HFFc6 (cell line): ENCODE results near the gene TBC1D4. TPM values are rescaled to one million over a fixed set of nuclear protein-coding genes. Genes with fewer than 3 reads are reported as not detected.

ENCODE experiments used
- DNase-seq: peaks from one replicate; pipeline ENCODE4 v3.0.0-alpha.2; 2018
- H3K27ac Mint-ChIP-seq: 2 replicates; pipeline ENCODE4 v1.8.0; 2020; ENCODE audit warnings: mild to moderate bottlenecking, mixed read lengths
- H3K27me3 Mint-ChIP-seq: 2 replicates; pipeline ENCODE4 v1.8.0; 2021; ENCODE audit warnings: mild to moderate bottlenecking, moderate library complexity, mixed read lengths; ENCODE audit not compliant: insufficient read depth
- H3K36me3 Mint-ChIP-seq: 2 replicates; pipeline ENCODE4 v1.8.0; 2021; ENCODE audit warnings: low read depth, mixed read lengths
- H3K4me1 Mint-ChIP-seq: 2 replicates; pipeline ENCODE4 v1.8.0; 2020; ENCODE audit warnings: low read depth, mixed read lengths
- H3K4me3 Mint-ChIP-seq: 2 replicates; pipeline ENCODE4 v1.8.0; 2020; ENCODE audit warnings: mild to moderate bottlenecking, moderate library complexity, mixed read lengths
- H3K9me3 Mint-ChIP-seq: 2 replicates; pipeline ENCODE4 v1.8.0; 2020; ENCODE audit warnings: mild to moderate bottlenecking, mixed read lengths
- total RNA-seq, 6 experiments: library from RNA; stranded (reverse); fragmentation: NEBNext Ultra II Directional; extraction: Animal tissue kit (Norgen Biotek cat#: 25700); gene quantifications; 2 replicates in 1 of 6; 3 replicates in 5 of 6; pipeline ENCODE4 v1.2.3, GENCODE V29; 2021
- TF ChIP-seq, protein P1 (sequence below): fragments of 200-600 bp; sonication (generic); IDR thresholded peaks from 2 replicates; pipeline ENCODE4 v1.5.0; 2021; ENCODE audit warnings: antibody characterized with exemption, mild to moderate bottlenecking

Gene TBC1D4
- total RNA-seq, 6 experiments from 2014 or later, result 13.6 to 20.6 (median 16.6) TPM

DNA sequence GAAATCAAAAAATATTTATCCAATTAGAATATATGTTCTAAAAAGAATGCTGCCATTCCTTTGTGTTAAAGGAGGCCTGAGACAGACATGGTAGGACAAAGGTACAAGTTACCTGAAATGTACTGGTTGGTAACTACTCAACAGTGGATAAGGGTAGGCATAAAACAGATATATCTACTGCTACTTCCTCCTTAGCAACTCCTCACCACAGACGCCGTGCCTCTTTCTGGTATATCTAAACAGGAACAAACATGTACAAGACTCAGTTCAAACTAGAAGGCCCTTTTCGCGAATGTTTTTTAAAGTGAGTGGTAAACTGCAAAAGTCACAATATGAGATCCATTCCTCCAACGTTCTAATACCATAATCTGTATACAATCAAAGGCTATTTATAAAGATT is 86.9 kb downstream of the TBC1D4 start:
- TF ChIP-seq, protein P1, sequence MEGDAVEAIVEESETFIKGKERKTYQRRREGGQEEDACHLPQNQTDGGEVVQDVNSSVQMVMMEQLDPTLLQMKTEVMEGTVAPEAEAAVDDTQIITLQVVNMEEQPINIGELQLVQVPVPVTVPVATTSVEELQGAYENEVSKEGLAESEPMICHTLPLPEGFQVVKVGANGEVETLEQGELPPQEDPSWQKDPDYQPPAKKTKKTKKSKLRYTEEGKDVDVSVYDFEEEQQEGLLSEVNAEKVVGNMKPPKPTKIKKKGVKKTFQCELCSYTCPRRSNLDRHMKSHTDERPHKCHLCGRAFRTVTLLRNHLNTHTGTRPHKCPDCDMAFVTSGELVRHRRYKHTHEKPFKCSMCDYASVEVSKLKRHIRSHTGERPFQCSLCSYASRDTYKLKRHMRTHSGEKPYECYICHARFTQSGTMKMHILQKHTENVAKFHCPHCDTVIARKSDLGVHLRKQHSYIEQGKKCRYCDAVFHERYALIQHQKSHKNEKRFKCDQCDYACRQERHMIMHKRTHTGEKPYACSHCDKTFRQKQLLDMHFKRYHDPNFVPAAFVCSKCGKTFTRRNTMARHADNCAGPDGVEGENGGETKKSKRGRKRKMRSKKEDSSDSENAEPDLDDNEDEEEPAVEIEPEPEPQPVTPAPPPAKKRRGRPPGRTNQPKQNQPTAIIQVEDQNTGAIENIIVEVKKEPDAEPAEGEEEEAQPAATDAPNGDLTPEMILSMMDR, result no peak
- H3K27me3 Mint-ChIP-seq, result no peaks in the 10 kb centered on the region
- peaks cover 15% of the 10 kb centered on the region for H3K4me1 Mint-ChIP-seq
- H3K4me3 Mint-ChIP-seq, result no peak overlapping the region
- H3K36me3 Mint-ChIP-seq, result peaks cover 22% of the 10 kb centered on the region
- DNase-seq, result no peak
- peaks cover 23% of the 10 kb centered on the region for H3K9me3 Mint-ChIP-seq
- no peak overlapping the region for H3K27ac Mint-ChIP-seq

DNA sequence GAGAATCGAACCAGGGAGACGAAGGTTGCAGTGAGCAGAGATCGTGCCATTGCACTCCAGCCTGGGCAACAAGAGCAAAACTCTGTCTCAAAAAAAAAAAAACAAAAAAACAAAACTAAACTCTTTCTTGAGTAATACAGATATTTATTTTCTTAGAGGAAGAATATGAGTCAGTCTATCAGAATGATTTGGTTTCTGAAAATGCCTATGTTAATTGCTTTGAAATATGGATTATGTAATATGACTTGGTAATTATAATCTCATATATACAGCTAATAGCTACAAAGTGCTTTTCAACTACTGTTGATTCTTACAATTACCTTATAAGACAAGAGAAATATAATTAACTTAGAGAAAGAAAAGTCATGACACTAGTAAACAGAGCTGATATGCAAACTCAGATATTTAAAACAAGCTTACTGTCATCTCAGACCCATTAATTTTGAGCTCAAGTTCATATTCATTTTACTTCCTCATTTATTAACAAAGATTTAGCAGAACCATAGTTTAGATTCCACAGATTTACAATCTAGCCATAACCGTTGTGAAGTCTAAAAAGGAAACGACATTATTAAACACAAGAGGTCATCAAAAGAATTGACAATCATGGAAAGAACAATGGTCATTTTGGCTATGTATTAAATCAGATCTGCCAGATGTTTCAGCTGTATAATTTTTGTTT is 88.0 kb downstream of the TBC1D4 start:
- Mint-ChIP-seq H3K4me1 (peaks cover 6% of the 10 kb centered on the region), H3K4me3 (no peak overlapping the region), H3K36me3 (peaks cover 19% of the 10 kb centered on the region; the same call in 1 of the 2 replicates), H3K9me3 (peaks cover 13% of the 10 kb centered on the region), H3K27ac (no peak overlapping the region), H3K27me3 (no peaks in the 10 kb centered on the region)
- TF ChIP-seq, protein P1, result no peak
- no peak for DNase-seq

DNA sequence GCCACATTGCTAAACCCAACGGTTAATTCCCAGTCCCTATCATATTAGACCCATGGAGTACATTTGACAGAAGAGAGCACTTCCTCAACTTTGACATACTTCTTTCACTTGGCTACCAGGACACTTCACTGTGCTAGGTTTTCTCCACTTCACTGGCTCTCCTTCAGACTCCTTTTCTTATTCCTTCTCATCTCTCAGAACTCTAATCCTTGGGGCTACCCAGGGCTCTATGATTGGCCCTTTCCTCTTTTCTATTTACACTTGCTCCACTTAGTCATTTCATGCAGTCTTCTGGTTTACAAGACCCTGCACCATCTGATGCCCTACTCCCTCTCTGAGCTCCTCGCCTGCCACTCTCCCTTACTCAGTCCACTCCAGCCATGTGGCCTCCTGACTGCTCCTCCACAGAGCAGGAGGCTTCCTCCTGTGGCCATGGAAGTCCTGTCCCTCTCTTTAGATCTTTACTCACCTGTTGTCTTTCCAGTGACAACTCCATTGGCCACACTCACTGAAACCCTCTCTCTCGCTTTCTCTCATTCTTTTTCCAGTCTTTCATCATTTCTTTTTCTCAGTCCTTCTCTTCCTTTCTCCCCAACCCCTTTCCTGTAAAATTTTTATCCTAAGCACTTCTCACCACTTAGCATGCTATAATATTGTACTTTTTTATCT is 90.4 kb downstream of the TBC1D4 start:
- TF ChIP-seq, protein P1, result no peak
- Mint-ChIP-seq H3K27me3 (no peaks in the 10 kb centered on the region), H3K4me1 (peaks cover 12% of the 10 kb centered on the region), H3K4me3 (no peak overlapping the region), H3K27ac (no peak overlapping the region), H3K9me3 (no peaks in the 10 kb centered on the region), H3K36me3 (no peaks in the 10 kb centered on the region)
- no peak for DNase-seq

DNA sequence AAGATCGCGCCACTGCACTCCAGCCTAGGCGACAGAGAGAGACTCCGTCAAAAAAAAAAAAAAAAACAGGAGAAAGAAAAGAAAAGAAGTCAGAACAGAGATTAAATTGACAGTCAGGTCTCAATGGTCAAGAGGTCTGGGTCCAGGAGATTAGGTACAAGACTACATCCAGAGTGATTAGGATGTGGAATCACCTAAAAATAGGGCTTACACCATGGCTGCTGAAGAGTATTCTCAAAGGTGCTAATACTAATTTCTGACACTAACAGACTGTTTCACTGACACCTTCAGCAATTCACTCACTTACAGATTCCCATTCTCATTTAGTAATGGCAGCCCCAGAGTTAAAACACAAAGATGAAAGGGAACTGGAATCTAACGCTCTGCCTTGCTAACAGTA is 91.7 kb downstream of the TBC1D4 start:
- no peaks in the 10 kb centered on the region for H3K36me3 Mint-ChIP-seq
- peaks cover 14% of the 10 kb centered on the region for H3K4me1 Mint-ChIP-seq
- H3K4me3 Mint-ChIP-seq, result no peak overlapping the region
- no peak for DNase-seq
- no peak overlapping the region for H3K27ac Mint-ChIP-seq
- H3K9me3 Mint-ChIP-seq, result no peaks in the 10 kb centered on the region
- TF ChIP-seq, protein P1, result no peak
- no peaks in the 10 kb centered on the region for H3K27me3 Mint-ChIP-seq

DNA sequence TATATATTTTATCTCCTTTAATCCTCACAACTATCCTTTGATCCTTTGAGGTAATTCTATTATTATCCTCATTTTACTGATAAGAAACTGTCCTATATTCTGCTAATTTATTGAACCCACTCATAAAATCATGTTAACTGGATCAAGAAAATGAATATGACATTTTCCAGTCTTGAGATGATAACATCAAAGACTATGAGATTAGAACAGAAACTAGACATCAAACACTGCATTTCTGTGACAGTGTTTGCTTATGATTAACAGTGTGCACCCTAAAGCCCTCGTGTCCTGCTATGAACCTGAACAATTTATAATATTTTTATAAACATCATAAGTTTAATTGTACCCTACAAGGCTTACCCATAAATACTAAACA is 96.3 kb downstream of the TBC1D4 start:
- H3K9me3 Mint-ChIP-seq, result no peaks in the 10 kb centered on the region
- no peak for DNase-seq
- TF ChIP-seq, protein P1, result no peak
- no peak overlapping the region for H3K4me3 Mint-ChIP-seq
- no peaks in the 10 kb centered on the region for H3K36me3 Mint-ChIP-seq
- no peaks in the 10 kb centered on the region; the same call in 1 of the 2 replicates for H3K27me3 Mint-ChIP-seq
- no peak overlapping the region for H3K27ac Mint-ChIP-seq
- peaks cover 16% of the 10 kb centered on the region for H3K4me1 Mint-ChIP-seq
